ENCODE measurements around the gene KCNIP3.
"Not testable (repeated sequence)": the region's sequence is repeated elsewhere in the genome, so short reads cannot be mapped to it uniquely, and the experiment has no call there.

KCNIP3 gene

GRCh38 chr2:95386031-95386430, 88.9 kb downstream of the KCNIP3 start:
- DNase-seq (ENCODE audit: low read depth in 2 of 2) = no peak

GRCh38 chr2:95387358-95387757, 90.2 kb downstream of the KCNIP3 start:
- no peak for DNase-seq (ENCODE audit: low read depth in 2 of 2)

DNA sequence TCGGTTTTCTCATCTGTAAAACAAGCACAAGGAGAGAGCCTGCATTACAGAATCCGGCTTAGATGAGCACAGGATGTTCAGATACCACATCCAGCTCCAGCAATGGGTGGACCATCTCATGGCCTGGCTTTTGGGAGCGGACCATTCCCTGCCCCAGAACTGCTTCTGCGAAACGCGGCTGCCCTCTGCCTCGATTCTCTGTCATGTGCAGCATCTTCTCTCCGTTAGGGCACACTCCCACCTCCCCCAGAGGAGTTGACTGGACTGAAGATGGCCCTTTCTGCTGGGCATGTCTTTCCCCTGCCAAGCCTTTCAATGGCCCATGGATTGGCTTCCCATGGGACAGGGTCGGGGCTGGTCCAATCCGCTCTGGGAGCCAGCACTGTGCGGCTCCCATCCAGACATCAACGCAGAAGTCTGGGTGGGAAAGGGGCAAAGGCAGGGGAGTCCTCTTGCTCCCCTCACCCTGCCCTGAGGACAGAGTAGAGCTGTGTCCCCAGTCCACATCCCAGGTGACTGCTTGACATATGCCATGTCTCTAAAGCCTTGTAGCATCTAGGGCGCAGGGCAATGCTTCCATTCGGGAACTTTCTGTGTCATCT, 91.0 kb downstream of the KCNIP3 start:
- no peak for DNase-seq (ENCODE audit: low read depth in 2 of 2)

DNA sequence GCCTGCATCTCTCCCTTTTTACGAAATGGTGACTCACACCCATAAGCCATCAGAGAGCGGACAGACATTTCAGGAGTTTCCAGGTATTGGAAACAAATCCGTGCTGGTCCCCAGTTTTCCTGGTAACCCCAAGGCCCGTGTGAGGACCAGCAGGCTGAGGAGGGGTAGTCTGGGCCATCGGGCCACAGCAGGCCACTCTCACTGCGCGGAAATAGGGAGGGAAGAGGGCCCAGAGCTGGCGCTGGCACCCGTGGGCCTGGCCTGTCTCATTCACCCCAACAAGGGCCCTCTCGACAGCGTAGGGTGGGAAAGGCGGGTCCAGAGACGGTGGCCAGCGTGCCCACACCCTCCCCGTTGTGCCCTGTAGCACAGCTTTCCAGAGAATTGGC, 91.7 kb downstream of the KCNIP3 start:
- DNase-seq (ENCODE audit: low read depth in 2 of 2) = no peak

DNA sequence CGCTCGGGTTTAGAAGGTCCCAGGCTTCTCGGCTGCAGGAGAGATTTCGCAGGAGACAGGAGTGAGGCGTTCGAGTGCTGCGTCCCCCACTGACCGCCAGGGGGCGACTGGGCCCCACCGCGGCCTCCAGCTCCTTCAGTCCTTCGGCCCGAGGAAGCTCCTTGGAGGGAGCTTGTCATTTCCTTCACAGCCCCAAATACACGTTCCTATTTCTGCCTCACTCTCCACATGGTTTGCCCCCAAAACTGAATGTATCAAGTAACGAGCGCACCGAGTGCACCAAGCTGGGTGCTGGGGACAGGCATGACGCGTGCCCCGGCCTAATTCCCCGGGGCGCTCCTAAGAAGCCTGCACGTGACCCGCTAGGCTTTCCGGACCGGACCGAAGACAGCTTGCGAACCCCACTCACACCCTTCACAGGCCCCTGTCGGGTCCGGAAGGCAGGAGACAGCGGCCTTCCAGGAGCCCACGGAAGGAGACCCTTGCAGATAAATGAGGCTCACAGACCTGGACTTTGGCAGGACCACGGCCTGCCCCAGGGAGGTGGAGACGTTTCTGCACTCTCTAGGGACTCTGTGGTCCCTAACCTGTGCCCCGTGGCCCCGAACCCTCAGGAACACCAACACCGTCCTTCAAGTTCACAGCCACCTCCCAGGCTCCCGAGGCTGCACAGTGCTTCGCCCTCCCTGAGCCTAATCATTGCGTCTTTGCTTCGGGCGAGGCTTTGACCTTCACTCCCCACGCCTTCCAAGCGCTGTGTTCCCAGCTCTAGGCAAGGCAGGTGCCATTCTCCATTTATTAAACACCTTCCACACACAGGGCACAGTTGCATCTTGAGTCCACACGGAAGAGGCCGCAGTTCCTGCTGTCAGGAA, 92.3 kb downstream of the KCNIP3 start:
- DNase-seq (ENCODE audit: low read depth in 2 of 2) = peak; percentile 34 to 61

DNA sequence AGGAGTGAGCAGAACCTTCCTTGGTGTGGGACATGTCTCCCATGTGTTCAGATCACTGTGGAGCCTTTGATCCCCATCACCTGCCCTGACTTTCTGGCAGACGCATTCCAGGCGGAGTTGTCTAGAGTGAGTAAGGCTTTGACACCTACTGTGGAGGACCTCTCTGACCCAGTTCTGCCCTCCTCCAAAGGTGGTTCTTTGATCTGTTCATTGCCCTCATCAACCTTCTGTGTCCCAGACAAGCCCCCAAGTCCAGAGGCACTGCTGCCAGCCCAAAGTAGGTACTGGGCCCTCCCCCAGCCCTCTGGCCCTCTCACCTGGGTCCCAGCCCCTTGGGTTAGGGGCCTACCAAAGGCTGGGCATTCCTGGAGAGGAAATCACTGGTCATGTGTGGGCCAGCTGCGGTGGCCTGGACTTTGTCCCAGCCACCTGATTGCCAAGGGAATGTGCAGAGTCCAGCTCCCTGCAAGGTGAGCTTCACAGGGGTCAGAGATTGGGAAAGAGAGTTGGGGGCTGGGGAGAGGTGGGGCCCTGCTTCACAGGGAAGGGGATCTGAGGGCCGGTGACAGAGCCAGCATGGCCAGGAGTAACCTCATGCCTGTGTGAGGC, 93.2 kb downstream of the KCNIP3 start:
- no peak for DNase-seq (ENCODE audit: low read depth in 2 of 2)

GRCh38 chr2:95390881-95391321, 93.8 kb downstream of the KCNIP3 start:
- no peak for DNase-seq (ENCODE audit: low read depth in 2 of 2)

DNA sequence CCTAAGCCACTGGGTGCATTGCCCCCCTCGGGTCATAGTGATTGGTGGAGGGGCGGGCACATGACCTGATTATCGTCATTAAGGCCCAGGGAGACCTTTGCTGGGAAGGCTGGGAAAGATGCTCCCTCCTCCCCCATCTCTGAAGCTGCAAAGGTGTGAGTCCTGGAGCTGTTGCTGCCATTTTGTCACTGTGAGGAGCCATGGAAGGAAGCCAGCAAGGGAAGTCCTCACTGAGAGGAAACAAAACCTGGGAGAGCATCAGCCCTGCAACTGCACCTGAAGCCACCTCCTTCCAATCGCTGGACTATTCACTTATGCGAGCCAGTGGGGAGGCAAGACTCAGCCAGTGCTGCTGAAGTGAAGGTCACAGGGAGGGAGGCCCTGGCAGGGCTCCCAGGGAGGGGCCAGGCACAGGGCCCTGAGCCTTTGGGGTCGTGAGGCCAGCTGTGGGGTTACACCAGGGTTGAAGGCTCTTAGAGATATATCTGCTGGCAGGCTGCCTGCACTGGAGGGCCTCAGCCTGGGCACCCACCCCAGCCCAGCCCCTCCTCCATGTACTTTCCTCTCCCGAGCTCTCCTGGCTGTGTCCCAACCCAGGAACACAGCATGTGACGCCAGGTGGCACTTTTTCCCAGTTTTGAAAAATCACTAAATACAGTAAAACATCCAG, 94.6 kb downstream of the KCNIP3 start:
- no peak for DNase-seq (ENCODE audit: low read depth in 2 of 2)

DNA sequence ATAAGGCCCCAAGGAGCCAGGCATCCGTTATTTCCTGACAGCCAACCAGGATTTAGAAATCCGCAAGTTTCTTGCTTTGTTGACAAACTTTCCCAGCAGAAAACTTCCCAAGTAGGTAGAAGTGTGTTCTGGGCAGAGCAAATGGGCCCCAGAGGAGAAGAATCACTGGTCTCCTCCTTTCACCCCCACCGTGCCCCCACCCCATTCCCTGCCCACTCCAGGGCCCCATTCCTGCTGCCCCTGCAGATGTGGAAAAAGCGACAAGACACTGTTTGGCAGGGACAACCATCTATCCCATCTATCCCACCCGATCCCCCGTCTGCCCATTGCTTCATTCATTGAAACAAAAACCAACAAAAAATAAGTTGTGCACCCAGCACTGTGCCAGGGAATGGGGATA, 95.2 kb downstream of the KCNIP3 start:
- DNase-seq (ENCODE audit: low read depth in 2 of 2) = no peak

DNA sequence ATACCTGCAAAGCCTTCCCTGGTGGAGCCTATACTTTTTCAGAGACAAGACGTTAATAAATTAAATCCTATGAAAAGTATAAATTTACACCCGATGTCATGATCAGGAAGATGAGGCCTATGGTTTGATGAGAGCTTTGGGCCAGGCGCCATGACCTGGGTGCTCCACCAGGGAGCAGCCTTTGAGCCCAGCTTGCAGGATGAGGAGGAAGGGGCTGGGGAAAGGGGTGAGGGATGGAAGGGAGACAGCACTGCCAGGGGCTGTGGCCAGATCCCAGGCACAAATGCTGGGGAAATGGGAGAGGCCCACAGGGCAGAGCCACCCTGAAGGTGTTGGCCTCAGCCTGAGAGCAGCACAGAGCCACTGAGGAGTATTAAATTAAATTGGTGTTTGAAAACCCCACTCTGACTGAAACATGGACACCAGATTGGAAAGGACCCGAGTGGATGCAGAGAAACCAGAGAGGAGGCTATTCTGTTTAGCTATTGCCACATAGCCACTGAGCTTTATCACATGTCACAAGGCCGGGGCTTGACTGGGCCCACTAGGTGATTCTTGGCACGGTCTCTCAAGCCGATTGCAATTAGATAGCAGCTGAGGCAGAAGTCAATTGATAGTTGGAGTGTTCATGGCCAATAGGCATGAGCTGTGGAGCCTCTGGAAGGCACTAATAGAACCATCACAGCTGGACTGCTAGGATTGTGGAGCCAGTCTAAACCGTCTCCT, 95.7 kb downstream of the KCNIP3 start:
- DNase-seq (ENCODE audit: low read depth in 2 of 2) = no peak

DNA sequence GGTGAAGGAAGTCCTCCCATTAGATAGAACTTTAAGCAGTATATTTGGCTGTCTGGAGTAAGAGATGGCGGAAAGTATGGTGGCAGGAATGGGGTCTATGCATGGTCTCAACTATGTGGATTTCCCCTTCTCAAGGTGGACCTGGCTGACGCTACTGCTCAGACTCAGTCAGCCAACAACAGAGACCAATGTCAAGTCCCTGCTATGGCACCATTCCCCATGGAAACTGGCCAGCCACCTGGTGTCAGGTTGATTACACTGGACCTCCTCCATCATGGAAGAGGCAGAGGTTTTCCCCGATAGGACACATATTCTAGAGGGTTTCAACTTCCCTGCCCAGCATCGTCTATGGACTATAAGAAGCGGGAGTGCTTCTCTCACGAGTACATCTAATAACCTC, 96.8 kb downstream of the KCNIP3 start:
- DNase-seq (ENCODE audit: low read depth in 2 of 2) = no peak

DNA sequence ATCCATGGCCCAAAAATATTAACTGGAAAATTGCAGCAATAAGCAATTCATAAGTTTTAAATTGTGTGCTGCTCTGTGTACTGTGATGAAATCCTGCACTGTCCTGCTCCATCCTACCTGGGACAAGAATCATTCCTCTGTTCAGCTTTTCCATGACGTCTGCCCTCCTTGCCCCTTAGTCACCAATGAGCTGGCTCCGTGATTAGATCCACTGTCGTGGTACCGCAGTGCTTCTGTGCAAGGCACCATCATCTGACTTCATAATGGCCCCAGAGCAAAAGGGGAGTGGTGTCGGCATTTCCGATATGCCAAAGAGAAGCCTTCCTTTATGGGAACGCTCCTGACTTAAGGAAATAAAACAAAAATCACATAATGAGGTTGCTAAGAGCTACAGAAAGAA, 101.9 kb downstream of the KCNIP3 start:
- no peak for DNase-seq (ENCODE audit: low read depth in 2 of 2)

DNA sequence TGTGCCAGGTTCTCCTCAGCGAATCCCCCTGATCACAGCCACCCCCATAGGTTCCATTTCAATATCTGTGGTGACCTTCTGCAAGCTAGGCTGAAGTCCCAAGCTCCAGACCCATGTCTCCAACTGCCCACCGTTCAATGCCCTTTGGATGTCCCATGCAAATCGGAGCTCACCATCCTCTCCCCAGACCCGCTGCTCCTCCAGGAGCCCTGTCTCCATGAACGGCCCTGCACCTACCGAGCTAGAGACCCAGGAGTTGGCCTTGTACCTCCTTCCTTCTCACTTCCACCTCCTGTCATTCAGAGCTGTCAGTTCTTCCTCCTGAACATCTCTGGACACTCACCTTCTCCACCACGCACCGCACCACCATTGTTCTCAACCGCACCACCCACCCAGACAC, 104.3 kb downstream of the KCNIP3 start:
- no peak for DNase-seq (ENCODE audit: low read depth in 2 of 2)

DNA sequence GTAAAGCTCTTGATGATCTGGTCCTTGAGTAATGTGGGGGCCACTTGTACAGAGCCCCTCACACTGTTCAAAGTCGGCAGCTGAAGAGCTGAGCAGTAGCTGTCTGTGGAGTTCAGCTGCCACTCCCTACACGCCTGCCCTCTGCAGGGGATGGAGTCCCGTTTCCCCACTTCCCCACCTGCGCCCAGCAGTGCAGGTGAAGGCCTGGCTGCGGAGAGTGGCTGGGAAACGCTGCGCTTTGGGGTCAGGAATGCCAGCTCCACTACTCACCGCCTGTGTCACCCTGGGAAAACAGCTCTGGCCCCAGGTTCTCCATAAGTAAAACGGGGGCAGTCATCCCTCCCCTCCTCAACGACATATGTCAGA, 104.8 kb downstream of the KCNIP3 start:
- not testable (repeated sequence) for DNase-seq (ENCODE audit: low read depth in 2 of 2)

DNA sequence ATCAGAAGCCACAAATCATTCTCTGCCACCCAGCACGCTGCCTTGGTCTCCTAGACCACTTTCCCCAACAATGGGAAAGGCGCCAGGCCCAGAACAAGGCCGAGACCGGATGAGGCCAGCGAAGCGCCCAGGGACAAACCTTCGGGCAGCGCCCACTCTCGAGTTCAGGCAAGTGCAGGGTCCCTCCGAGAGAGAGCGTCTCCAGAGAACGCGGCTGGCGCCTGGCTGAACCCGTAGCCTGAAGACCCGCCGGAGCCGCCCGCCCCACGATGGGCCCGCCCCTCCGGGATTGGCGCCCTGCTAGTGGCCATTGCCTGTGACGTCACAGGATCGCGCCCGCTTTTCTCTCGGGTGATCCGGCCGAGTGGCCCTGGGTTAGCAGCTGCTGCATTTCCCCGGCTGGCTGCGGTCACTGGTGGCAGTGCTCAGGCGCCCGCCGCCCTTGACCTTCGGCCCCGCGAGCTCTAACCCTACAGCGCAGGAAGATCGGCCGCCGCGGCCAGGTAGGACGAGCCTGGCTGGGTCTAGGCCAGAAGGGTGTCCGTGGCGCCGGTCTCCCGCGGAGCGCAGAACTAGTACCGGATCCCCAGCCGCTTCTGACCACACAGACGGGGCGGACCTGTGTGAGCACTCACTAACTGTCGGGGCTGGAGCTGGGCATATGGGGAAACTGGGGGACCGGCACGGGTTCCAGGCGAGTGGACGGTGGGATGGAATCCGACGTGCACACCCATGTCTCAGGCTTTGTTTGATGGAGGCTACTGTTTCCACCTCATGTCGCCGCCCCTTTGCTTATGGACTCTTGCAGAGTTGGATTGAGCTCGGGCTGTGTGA, 105.4 kb downstream of the KCNIP3 start, which contains the start of gene FAHD2A:
FAHD2A (plus strand) TSS at position 339 of the 834 bp plus-strand sequence. CDS start 2,851 bp downstream, outside the sequence.
- peak; percentile 96 to 98 for DNase-seq (ENCODE audit: low read depth in 2 of 2)

DNA sequence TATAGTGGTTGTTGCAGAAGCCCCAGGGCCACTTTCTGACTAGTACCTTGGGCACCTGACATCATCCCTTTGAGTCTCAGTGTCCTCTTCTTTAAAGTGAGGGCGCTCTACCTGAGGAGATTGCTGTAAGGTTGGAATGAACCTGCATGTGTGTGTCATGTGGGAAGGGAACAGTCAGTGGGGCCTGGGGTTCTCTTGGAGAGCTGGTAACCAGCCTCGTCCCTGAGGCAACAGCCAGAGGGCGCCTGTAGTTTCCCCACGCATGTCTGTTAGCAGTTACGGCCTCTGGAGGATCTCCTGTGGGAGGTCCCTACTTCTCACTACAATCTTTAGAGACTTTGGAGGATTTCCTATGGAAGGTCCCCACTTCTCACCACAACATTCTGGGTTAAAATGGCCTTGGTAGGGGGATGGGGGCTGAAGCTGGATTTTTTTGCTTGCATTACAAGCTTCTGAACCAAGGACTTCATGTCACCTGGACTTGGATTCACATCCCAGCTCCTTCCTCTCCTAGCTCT, 106.1 kb downstream of the KCNIP3 start:
- peak in 1 of 2 donors; percentile 20 for DNase-seq (ENCODE audit: low read depth in 2 of 2)

DNA sequence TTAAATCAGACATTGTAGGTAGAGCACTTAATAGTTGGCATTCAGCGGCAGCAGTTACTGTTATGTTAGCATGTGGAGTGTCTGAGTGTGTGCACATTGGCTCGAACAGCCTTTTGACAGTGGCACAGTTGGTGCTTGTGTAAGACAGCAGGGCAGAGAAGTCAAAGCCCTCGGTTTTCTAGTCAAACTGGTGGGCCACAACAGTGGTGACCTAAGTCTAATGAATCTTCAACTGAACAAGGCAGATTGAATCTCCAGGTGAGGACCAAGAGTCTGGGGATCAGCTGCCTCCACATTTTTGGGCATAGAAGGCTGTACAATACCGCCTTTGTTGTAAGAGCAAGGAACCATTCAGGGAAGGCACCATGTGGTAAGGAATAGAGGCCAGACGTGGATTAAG, 106.7 kb downstream of the KCNIP3 start:
- DNase-seq (ENCODE audit: low read depth in 2 of 2) = not testable (repeated sequence)

DNA sequence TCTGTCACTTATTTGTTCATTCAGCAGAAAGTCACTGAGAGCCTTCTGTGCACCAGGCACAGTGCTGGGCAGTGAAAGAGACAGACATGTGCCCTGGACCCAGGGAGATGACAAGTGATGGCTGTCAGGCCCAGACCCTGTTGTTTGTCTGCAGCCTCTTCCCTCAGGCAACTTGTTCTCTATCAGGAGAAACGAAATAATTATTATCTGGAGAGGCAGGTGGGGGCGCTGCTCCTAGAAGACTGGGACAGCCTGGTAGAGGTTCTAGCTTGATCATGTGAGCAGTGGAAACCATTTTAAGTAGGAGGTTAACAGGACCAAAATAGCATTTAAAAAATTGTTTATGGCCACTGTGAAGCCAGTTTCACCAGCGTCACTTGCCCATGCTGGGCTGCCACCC, 107.5 kb downstream of the KCNIP3 start:
- DNase-seq (ENCODE audit: low read depth in 2 of 2) = not testable (repeated sequence)

DNA sequence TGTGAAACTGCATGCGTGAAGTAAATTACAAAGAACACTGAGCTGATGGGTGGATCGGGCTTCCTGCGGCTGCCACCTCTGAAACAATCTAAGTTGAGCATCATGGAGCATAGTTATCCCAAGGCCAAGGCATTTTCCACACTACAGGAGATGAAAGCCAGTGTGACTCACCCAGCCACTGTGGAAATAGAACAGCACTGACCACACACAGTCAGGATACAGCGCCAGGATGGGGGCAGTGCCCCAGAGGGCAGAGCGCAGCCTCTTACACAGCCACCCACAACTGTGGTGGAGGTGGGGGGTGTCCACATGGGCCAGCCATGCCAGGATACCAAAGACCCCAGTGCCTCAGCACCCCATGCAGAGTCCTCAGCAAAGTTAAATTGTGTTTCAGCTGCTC, 114.1 kb downstream of the KCNIP3 start:
- not testable (repeated sequence) for DNase-seq (ENCODE audit: low read depth in 2 of 2)

DNA sequence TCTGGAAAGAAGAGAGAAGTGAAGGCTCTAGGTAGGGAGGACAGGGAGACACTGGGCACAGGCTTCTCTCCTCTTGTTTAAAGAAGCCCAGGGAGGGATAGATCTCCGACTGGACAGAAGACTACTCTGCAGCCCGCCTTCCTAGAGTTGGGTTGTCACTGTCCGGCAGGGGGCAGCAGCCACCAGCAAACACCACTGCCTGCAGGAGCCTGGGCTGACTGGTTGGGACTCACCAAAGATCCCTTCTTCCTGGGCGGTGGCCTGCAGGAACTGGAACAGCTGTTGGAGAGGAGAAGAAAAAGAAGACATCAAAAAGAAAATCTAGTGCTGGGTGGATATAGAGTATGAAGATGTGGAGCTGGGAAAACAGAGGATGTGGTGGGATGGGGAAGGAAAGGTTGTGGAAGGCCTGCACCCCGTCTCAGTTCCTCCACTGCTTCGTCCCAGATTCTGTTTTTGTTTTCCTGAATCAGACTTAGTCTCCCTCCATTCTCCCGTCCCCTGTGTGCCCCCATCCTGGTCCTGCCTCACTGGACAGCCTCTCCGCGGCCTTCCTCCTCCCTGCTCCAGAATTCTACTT, 117.0 kb downstream of the KCNIP3 start:
- DNase-seq (ENCODE audit: low read depth in 2 of 2) = peak; percentile 61 to 69
